Naive thymus-derived CD8-positive, alpha-beta T cell (primary cell): ENCODE results near the gene PSMB5. TPM values are rescaled to one million over a fixed set of nuclear protein-coding genes. Genes with fewer than 3 reads are reported as not detected.

Experiments used
- ATAC-seq, 2 donors: fragments of 150-1000 bp; cut with Tn5 transposase in 1 of 2; sonication (Bioruptor Pico), chemical (Tn5 transposase) in 1 of 2; 1 replicate in 1 of 2; 2 replicates in 1 of 2; pipeline ENCODE4 v1.10.0; 2021; ENCODE audit warnings: mild to moderate bottlenecking in 2 of 2, moderate library complexity in 2 of 2
- POLR2A ChIA-PET: fragments of 350-600 bp; sonication (Branson Sonifier 250); formaldehyde crosslinking; loops from one replicate; lab custom pipeline; 2021; ENCODE audit warnings: antibody characterized with exemption; lab: Charles Lee
- DNase-seq, 10 donors: peaks; one replicate each; pipeline versions ENCODE4 v3.0.0 to v3.0.0-alpha.2; 2020 to 2022
- H3K27ac Mint-ChIP-seq, 10 donors: one replicate each; pipeline ENCODE4 v1.8.0; 2020 to 2022; ENCODE audit warnings: mild to moderate bottlenecking in 10 of 10, mixed read lengths in 10 of 10, moderate library complexity in 4 of 10, inconsistent platforms in 1 of 10
- H3K27me3 Mint-ChIP-seq, 5 donors: one replicate each; pipeline ENCODE4 v1.8.0; 2021 to 2022; ENCODE audit warnings: mixed read lengths in 5 of 5
- H3K36me3 Mint-ChIP-seq, 3 donors: one replicate each; pipeline ENCODE4 v1.8.0; 2020 to 2022; ENCODE audit warnings: mixed read lengths in 3 of 3, mild to moderate bottlenecking in 2 of 3, inconsistent platforms in 1 of 3
- H3K4me1 Mint-ChIP-seq, 4 donors: one replicate each; pipeline ENCODE4 v1.8.0; 2021 to 2022; ENCODE audit warnings: mixed read lengths in 4 of 4
- H3K4me3 Mint-ChIP-seq, 10 donors: one replicate each; pipeline ENCODE4 v1.8.0; 2020 to 2022; ENCODE audit warnings: mild to moderate bottlenecking in 10 of 10, mixed read lengths in 10 of 10, moderate library complexity in 6 of 10, inconsistent platforms in 1 of 10
- H3K9me3 Mint-ChIP-seq, 9 donors: one replicate each; pipeline ENCODE4 v1.8.0; 2020 to 2022; ENCODE audit warnings: mixed read lengths in 9 of 9, mild to moderate bottlenecking in 3 of 9, inconsistent platforms in 1 of 9, moderate library complexity in 1 of 9
- polyA plus RNA-seq, 3 donors: library from polyadenylated mRNA; unstranded; fragments of 300-500 nt; fragmentation: Illumina TruSeq; gene quantifications; one replicate each; pipeline ENCODE4 v1.2.3, GENCODE V29; 2021
- total RNA-seq, 8 experiments: library from RNA in 2 of 8; stranded (reverse) in 2 of 8; gene quantifications; one replicate each; pipeline ENCODE4 v1.2.3 and lab custom pipeline; 2021 to 2026

PSMB5 gene
- total and polyA plus RNA-seq, 5 experiments from 2014 or later = 30.2 to 49.7 (median 35.8) TPM

GRCh38 chr14:22981090-22981875 is 53.4 kb downstream of the PSMB5 start:
- peak overlapping the region in 9 of 10 donors; percentile 53 to 80 (median 73) for H3K4me3 Mint-ChIP-seq

GRCh38 chr14:22980672-22981089 is 54.0 kb downstream of the PSMB5 start:
- POLR2A ChIA-PET = interaction anchor here (0.5 to 3.3 kb wide), 5 partner anchors 26 to 78 kb away, joined by 3 to 17 read pairs (median 5); partner anchors contain the start of gene CDH24
- H3K4me3 Mint-ChIP-seq = peak overlapping the region in 9 of 10 donors; percentile 65 to 83 (median 72)

More at GRCh38 chr14:22981090-22981875, 53.4 kb downstream of the PSMB5 start:
- POLR2A ChIA-PET = interaction anchor here (0.5 to 3.3 kb wide), 11 partner anchors 8 to 410 kb away, joined by 3 to 17 read pairs (median 5); partner anchors contain the start of genes CDH24 and HAUS4
- no peaks in the 10 kb centered on the region for H3K36me3 Mint-ChIP-seq
- ATAC-seq = peak; percentile 18 to 29
- no peaks in the 10 kb centered on the region for H3K9me3 Mint-ChIP-seq
- H3K27me3 Mint-ChIP-seq = peaks cover 0 to 6% (median 0%) of the 10 kb centered on the region in 5 donors
- DNase-seq = peak in 4 of 10 donors; percentile 27 to 33 (median 30)
- peak overlapping the region in 2 of 10 donors; percentile 27 to 53 for H3K27ac Mint-ChIP-seq
- peaks cover 3 to 9% (median 6%) of the 10 kb centered on the region in 4 donors for H3K4me1 Mint-ChIP-seq

GRCh38 chr14:22979748-22980392 is 54.8 kb downstream of the PSMB5 start:
- Mint-ChIP-seq H3K36me3 (no peaks in the 10 kb centered on the region), H3K9me3 (no peaks in the 10 kb centered on the region), H3K27ac (peak overlapping the region in 7 of 10 donors; percentile 20 to 69 (median 46)), H3K4me3 (peak overlapping the region in 9 of 10 donors; percentile 55 to 83 (median 70)), H3K4me1 (peaks cover 3 to 9% (median 6%) of the 10 kb centered on the region in 4 donors), H3K27me3 (peaks cover 0 to 6% (median 0%) of the 10 kb centered on the region in 5 donors)
- no peak for ATAC-seq
- POLR2A ChIA-PET = interaction anchor here (3.1 to 3.3 kb wide), 2 partner anchors 27 to 79 kb away, joined by 16 to 17 read pairs; partner anchors contain the start of gene CDH24
- DNase-seq = no peak

More at GRCh38 chr14:22980672-22981089, 54.0 kb downstream of the PSMB5 start:
- H3K36me3 Mint-ChIP-seq = no peaks in the 10 kb centered on the region
- H3K9me3 Mint-ChIP-seq = no peaks in the 10 kb centered on the region
- ATAC-seq (peak; percentile 35 to 36), DNase-seq (peak in 5 of 10 donors; percentile 13 to 43 (median 30))
- H3K27me3 Mint-ChIP-seq = peaks cover 0 to 6% (median 0%) of the 10 kb centered on the region in 5 donors
- peak overlapping the region in 3 of 10 donors; percentile 53 to 77 (median 69) for H3K27ac Mint-ChIP-seq
- H3K4me1 Mint-ChIP-seq = peaks cover 3 to 9% (median 6%) of the 10 kb centered on the region in 4 donors

- H3K36me3 Mint-ChIP-seq = no peaks in the 10 kb centered on the region
- H3K27me3 Mint-ChIP-seq = peaks cover 0 to 6% (median 0%) of the 10 kb centered on the region in 5 donors
- H3K9me3 Mint-ChIP-seq = no peaks in the 10 kb centered on the region
- DNase-seq (no peak), ATAC-seq (no peak)
- peak overlapping the region in 2 of 10 donors; percentile 60 to 68 for H3K4me3 Mint-ChIP-seq
- POLR2A ChIA-PET = no interaction called here
- peak overlapping the region in 1 of 10 donors; percentile 56 for H3K27ac Mint-ChIP-seq
- peaks cover 3 to 9% (median 6%) of the 10 kb centered on the region in 4 donors for H3K4me1 Mint-ChIP-seq
These were observed 55.6 kb downstream of the PSMB5 start for GRCh38 chr14:22978981-22979671.

- Mint-ChIP-seq H3K27ac (peak overlapping the region in 2 of 10 donors; percentile 1 to 28), H3K27me3 (peaks cover 0 to 6% (median 0%) of the 10 kb centered on the region in 5 donors), H3K4me3 (no peak overlapping the region), H3K9me3 (no peaks in the 10 kb centered on the region), H3K36me3 (no peaks in the 10 kb centered on the region), H3K4me1 (peaks cover 3 to 9% (median 6%) of the 10 kb centered on the region in 4 donors)
- ATAC-seq (no peak), DNase-seq (no peak)
- POLR2A ChIA-PET = no interaction called here
These were observed 56.2 kb downstream of the PSMB5 start for GRCh38 chr14:22978487-22978837.

GRCh38 chr14:22977684-22978486 is 56.8 kb downstream of the PSMB5 start:
- no peaks in the 10 kb centered on the region for H3K36me3 Mint-ChIP-seq
- H3K27me3 Mint-ChIP-seq = peaks cover 0 to 6% (median 0%) of the 10 kb centered on the region in 5 donors
- H3K27ac Mint-ChIP-seq = peak overlapping the region in 4 of 10 donors; percentile 1 to 28 (median 16)
- POLR2A ChIA-PET = interaction anchor here (1.1 kb wide), 1 partner anchor 84 kb away, joined by 3 read pairs; no protein-coding TSS in a partner anchor
- no peak for DNase-seq
- H3K4me1 Mint-ChIP-seq = peaks cover 3 to 9% (median 6%) of the 10 kb centered on the region in 4 donors
- no peak overlapping the region for H3K4me3 Mint-ChIP-seq
- no peak for ATAC-seq
- no peaks in the 10 kb centered on the region for H3K9me3 Mint-ChIP-seq

GRCh38 chr14:22977434-22977683 is 57.3 kb downstream of the PSMB5 start:
- Mint-ChIP-seq H3K4me3 (no peak overlapping the region), H3K4me1 (peaks cover 3 to 9% (median 6%) of the 10 kb centered on the region in 4 donors), H3K9me3 (no peaks in the 10 kb centered on the region), H3K27ac (peak overlapping the region in 1 of 10 donors; percentile 12), H3K27me3 (peaks cover 0 to 6% (median 0%) of the 10 kb centered on the region in 5 donors), H3K36me3 (no peaks in the 10 kb centered on the region)
- DNase-seq = no peak
- ATAC-seq = no peak
- POLR2A ChIA-PET = interaction anchor here (1.1 kb wide), 1 partner anchor 84 kb away, joined by 3 read pairs; no protein-coding TSS in a partner anchor

GRCh38 chr14:22976620-22977433 is 57.9 kb downstream of the PSMB5 start:
- Mint-ChIP-seq H3K4me3 (peak overlapping the region in 1 of 10 donors; percentile 4), H3K36me3 (no peaks in the 10 kb centered on the region), H3K9me3 (no peaks in the 10 kb centered on the region), H3K4me1 (peaks cover 3 to 9% (median 6%) of the 10 kb centered on the region in 4 donors), H3K27me3 (peaks cover 0 to 6% (median 0%) of the 10 kb centered on the region in 5 donors), H3K27ac (peak overlapping the region in 3 of 10 donors; percentile 30 to 49 (median 41))
- ATAC-seq (no peak), DNase-seq (no peak)
- POLR2A ChIA-PET = interaction anchor here (1.1 to 1.2 kb wide), 2 partner anchors 30 to 85 kb away, joined by 3 read pairs; no protein-coding TSS in a partner anchor
